ENCODE results near the gene EGFL7. TPM values are rescaled to one million over a fixed set of nuclear protein-coding genes. Genes with fewer than 3 reads are reported as not detected.
A peak's percentile ranks its signal among the peaks of the same experiment; 100 is the strongest.

The EGFL7 gene
- total RNA-seq, 1 experiment from 2014 or later: 54.6 TPM

GRCh38 chr9:136685790-136686533 is 23.2 kb downstream of the EGFL7 start:
- no peaks in the 10 kb centered on the region; the same call in 1 of the 2 replicates for H3K27me3 Mint-ChIP-seq (ENCODE audit: low read depth)
- POLR2A ChIA-PET: no interaction called here
- no peak overlapping the region for H3K27ac Mint-ChIP-seq
- ATAC-seq: no peak
- CTCF ChIA-PET: interaction anchor here (0.6 to 9.6 kb wide), 4 partner anchors 9 to 285 kb away, joined by 3 to 103 read pairs (median 4); no protein-coding TSS in a partner anchor
- no peaks in the 10 kb centered on the region for H3K36me3 Mint-ChIP-seq
- H3K4me3 Mint-ChIP-seq: peak overlapping the region; percentile 68
- peaks cover 9% of the 10 kb centered on the region for H3K4me1 Mint-ChIP-seq
- no peaks in the 10 kb centered on the region for H3K9me3 Mint-ChIP-seq
- TF ChIP-seq ATF1 (CRISPR knock-in tag; IDR thresholded peaks at IDR 0.05) (no peak), ATF6 (CRISPR knock-in tag; IDR thresholded peaks at IDR 0.05) (no peak), TP53 (CRISPR knock-in tag; IDR thresholded peaks at IDR 0.05) (no peak), ZNF512 (CRISPR knock-in tag; IDR thresholded peaks at IDR 0.05; ENCODE audit: borderline replicate concordance) (no peak), ATF3 (CRISPR knock-in tag; conservative IDR thresholded peaks at IDR 0.05) (no peak), SMAD4 (CRISPR knock-in tag; IDR thresholded peaks at IDR 0.05) (no peak), JUN (CRISPR knock-in tag; IDR thresholded peaks at IDR 0.05) (no peak), ATF2 (CRISPR knock-in tag; IDR thresholded peaks at IDR 0.05; ENCODE audit: borderline replicate concordance, low read depth) (no peak), NR1H2 (CRISPR knock-in tag; IDR thresholded peaks at IDR 0.05) (no peak), ZNF121 (CRISPR knock-in tag; IDR thresholded peaks at IDR 0.05) (no peak), ZNF396 (CRISPR knock-in tag; IDR thresholded peaks at IDR 0.05; ENCODE audit: borderline replicate concordance) (no peak), MLX (CRISPR knock-in tag; IDR thresholded peaks at IDR 0.05) (no peak), SMAD3 (CRISPR knock-in tag; IDR thresholded peaks at IDR 0.05; ENCODE audit: borderline replicate concordance) (no peak), KAT7 (CRISPR knock-in tag; IDR thresholded peaks at IDR 0.05; ENCODE audit: borderline replicate concordance) (no peak), ZNF263 (CRISPR knock-in tag; IDR thresholded peaks at IDR 0.05; ENCODE audit: low read depth) (no peak), PRRX2 (CRISPR knock-in tag; IDR thresholded peaks at IDR 0.05) (no peak), TEAD4 (CRISPR knock-in tag; IDR thresholded peaks at IDR 0.05) (no peak)
- DNase-seq (ENCODE audit: low spot score): no peak

- Mint-ChIP-seq H3K36me3 (no peaks in the 10 kb centered on the region), H3K4me3 (peak overlapping the region; percentile 68), H3K9me3 (no peaks in the 10 kb centered on the region), H3K4me1 (peaks cover 11% of the 10 kb centered on the region), H3K27me3 (ENCODE audit: low read depth) (no peaks in the 10 kb centered on the region; the same call in 1 of the 2 replicates), H3K27ac (no peak overlapping the region)
- ChIA-PET POLR2A (no interaction called here), CTCF (interaction anchor here (0.6 to 9.6 kb wide), 4 partner anchors 9 to 286 kb away, joined by 3 to 103 read pairs (median 4); no protein-coding TSS in a partner anchor)
- DNase-seq (ENCODE audit: low spot score) (no peak), ATAC-seq (no peak)
- TF ChIP-seq ZNF532 (CRISPR knock-in tag; IDR thresholded peaks at IDR 0.05; ENCODE audit: borderline replicate concordance) (no peak), ZNF263 (CRISPR knock-in tag; IDR thresholded peaks at IDR 0.05; ENCODE audit: low read depth) (no peak), FOXP4 (CRISPR knock-in tag; IDR thresholded peaks at IDR 0.05) (no peak), IRF1 (CRISPR knock-in tag; IDR thresholded peaks at IDR 0.05) (no peak)
Observed at GRCh38 chr9:136686534-136686793, 23.7 kb downstream of the EGFL7 start.
